GM19035 (cell line): ENCODE data around the gene AVL9.
"Not testable (repeated sequence)": the region's sequence is repeated elsewhere in the genome, so short reads cannot be mapped to it uniquely, and the experiment has no call there.

Source experiments
- ATAC-seq: cut with Tn5 transposase; IDR thresholded peaks from one replicate; pipeline ENCODE4 v1.9.1; 2021; ENCODE audit not compliant: unreplicated experiment

Gene AVL9

GRCh38 chr7:32494946-32495297 lies 367 bp upstream of the AVL9 start:
- peak; percentile 15 for ATAC-seq

DNA sequence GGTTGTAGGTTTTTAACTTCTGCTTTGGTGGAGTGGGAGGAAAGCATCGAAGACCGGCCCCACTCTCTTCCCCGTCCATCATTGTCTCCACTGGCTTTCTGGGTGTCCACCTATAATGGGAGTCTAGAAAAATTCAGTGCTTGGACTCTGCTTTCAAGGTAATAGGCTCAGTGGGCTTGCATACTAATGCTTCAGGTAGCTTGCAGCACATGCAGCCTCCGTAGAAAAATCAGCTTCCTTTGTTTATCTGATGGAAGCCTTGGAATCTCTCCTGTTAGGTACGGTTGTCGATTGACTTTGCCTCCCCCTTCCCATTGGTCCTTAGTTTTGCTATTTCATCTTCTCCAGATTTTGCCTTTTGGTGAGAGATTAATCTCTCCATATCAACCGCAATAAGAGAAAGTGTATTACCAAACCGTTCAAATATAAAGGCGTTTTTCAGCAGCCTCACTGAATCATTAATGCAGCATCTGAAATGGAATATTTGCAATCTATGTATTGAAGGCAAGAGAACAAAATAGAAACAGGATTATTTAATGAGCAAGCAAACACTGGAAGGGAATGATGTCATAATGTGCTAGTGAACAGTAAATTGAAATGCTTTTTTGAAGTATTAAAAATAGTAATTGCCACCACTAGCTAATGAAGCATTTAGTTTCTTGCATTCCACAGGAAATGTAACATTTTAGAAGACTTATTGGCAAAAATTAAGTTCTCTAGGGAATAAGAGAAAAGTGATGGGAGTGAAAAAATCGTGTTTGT lies 944 bp downstream of the AVL9 start:
- ATAC-seq: no peak

DNA sequence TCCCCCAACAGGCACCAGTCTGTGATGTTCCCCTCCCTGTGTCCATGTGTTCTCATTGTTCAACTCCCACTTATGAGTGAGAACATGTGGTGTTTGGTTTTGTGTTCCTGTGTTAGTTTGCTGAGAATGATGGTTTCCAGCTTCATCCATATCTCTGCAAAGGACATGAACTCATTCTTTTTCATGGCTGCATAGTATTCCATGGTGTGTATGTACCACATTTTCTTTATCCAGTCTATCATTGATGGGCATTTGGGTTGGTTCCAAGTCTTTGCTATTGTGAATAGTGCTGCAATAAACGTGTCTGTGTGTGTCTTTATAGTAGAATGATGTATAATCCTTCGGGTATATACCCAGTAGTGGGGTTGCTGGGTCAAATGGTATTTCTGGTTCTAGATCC lies 4.5 kb downstream of the AVL9 start:
- not testable (repeated sequence) for ATAC-seq

GRCh38 chr7:32500216-32500615 lies 4.9 kb downstream of the AVL9 start:
- not testable (repeated sequence) for ATAC-seq

GRCh38 chr7:32500922-32501341 lies 5.6 kb downstream of the AVL9 start:
- peak; percentile 62 for ATAC-seq

DNA sequence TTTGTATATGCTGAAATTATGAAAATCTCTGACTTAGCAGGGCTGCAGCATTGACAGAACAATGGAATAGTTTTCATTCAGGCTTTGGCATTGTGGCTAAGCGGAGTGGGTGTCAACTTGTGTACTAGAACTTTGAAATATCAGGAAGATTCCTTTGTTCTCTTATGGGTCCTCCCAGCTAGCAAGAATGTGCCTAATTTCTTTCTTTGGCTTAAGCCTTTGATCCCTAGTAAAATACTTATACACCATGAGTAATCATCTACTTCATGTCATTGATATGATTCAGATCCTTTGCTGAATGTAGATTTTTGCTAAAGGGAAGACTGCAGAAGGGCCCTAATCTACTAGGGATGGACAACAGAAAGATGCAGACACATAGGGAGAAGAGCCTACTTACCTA lies 6.2 kb downstream of the AVL9 start:
- ATAC-seq: no peak

- ATAC-seq: no peak
Observed at GRCh38 chr7:32502728-32503127, 7.4 kb downstream of the AVL9 start.

GRCh38 chr7:32506266-32507054 lies 11.2 kb downstream of the AVL9 start:
- no peak for ATAC-seq

GRCh38 chr7:32507414-32507813 lies 12.1 kb downstream of the AVL9 start:
- ATAC-seq: no peak

DNA sequence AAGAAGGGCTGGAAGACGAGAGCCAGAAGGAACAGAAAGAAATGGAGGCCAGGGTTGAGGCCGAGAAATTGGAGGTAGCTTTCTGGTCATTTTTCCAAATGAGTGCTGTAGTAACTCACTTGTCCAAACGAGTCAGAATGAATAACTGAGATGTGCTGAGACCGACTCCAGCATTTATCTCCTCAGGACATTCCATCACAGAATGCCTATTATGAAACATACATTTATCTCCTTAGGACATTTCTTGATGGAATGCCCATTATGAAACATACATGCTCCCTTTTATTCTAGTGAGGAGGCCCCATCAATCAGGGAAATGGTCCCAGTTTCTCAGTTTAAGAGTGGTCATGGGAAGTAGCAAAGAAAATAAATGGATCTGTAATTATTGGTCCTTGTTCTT lies 16.5 kb downstream of the AVL9 start:
- no peak for ATAC-seq

- ATAC-seq: no peak
Observed at GRCh38 chr7:32513210-32513609, 17.9 kb downstream of the AVL9 start.

- ATAC-seq: peak; percentile 72
Observed at GRCh38 chr7:32515890-32516550, 20.7 kb downstream of the AVL9 start.

DNA sequence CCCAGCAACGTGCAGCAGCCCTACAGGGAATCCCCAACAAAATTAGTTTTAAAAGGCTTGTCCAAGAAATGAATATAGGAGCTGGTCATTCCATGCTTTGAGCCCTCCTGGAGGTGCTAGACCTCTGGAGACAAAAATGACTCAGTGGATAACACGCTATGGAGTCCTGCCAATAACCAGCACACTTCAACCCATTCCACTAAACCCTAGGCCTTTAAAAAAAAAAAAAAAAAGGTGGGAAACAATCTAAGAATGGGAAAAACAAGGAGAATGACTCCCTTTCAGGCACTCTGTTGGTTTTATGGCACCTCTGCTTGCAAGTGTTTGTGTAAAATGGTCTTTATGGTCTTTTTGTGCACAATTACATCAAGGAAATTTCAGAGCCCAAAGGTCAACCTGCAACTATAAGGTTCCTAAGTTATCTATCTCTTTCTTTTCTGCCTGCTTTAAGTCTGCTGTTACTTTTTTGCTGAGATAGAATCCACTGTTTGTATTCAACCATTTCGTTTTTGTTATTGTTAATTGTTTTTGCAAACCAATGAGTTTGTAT lies 21.3 kb downstream of the AVL9 start:
- ATAC-seq: no peak

DNA sequence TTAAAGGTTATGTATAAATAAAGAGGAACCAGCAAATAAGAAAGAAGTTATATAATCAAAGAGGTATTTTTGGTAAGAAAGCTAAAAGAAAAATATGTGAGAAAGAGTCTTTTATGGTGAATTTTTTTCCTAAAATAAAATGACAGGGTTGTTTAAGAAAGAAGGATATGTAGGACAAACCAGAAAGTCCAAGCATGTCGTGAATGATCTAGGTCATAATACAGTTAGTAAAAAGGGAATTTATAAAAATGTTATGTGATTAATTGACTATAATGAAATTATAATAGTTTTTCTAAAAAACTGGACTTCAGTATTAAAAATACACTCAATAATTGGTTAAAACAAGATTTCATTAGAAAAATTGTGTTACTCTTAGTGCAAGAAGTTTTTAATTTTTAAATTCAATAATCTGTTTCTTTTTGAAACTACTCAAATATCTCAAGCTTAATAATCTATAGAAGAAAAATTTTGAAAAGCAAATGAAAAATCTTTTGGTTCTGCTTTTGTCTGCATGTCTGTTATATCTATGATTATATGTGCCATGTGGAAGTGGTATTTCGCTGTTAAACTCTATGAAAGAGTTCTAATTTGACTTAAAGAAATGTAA lies 23.3 kb downstream of the AVL9 start:
- ATAC-seq: no peak

DNA sequence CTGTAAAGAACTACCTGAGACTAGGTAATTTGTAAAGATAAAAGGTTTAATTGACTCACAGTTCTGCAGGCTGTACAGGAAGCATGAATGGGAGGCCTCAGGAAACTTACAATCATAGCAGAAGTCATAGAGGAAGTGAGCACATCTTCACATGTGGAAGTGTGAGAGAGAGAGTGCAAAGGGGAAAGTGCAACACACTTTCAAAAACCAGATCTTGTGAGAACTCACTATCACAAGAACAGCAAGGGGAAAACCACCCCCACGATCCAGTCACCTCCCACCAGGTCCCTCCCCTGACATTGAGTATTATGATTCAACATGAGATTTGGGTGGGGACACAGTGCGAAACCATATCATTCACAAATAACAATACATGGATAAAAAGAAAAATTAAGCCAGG lies 24.5 kb downstream of the AVL9 start:
- ATAC-seq: no peak

- no peak for ATAC-seq
Observed at GRCh38 chr7:32522746-32523530, 27.6 kb downstream of the AVL9 start.

DNA sequence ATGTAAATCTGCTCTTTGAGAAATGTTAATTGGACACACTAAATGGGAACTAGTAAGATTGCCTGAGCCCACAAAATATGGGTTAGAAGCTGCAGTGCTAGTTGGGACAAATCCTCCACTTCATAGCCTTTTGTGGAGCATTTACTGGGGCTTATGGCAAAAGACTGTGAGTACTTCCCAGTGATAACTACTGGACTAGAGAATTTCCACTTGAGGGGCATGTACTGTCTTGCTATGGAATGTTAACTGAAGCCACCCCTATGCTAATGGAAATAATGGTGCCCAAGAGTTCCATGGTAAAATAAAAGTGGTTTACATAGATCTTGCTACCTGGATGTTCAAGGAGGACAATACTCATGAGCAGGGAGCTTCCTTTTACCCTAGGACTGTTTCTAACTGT lies 29.3 kb downstream of the AVL9 start:
- ATAC-seq: no peak

GRCh38 chr7:32525839-32526238 lies 30.6 kb downstream of the AVL9 start:
- no peak for ATAC-seq

- no peak for ATAC-seq
Observed at GRCh38 chr7:32531402-32531801, 36.1 kb downstream of the AVL9 start.

- no peak for ATAC-seq
Observed at GRCh38 chr7:32532086-32532485, 36.8 kb downstream of the AVL9 start.
